ENCODE data around the gene ABLIM2.

Gene ABLIM2

GRCh38 chr4:7955393-7955792 is 203.2 kb downstream of the ABLIM2 start:
- Histone ChIP-seq H3K36me3 (ENCODE audit: low read length) (no peaks in the 10 kb centered on the region), H3K27ac (ENCODE audit: low read depth, low read length) (no peak overlapping the region), H3K27me3 (ENCODE audit: low read length) (no peaks in the 10 kb centered on the region), H3K9me3 (ENCODE audit: insufficient read depth, low read length) (no peaks in the 10 kb centered on the region), H4K20me1 (ENCODE audit: low read depth, low read length) (no peaks in the 10 kb centered on the region), H2AFZ (ENCODE audit: low read depth, low read length, severe bottlenecking) (no peak overlapping the region), H3F3A (ENCODE audit: insufficient read depth) (no peaks in the 10 kb centered on the region), H3K9ac (ENCODE audit: low read length) (no peak overlapping the region), H3K9me2 (replicated peaks; ENCODE audit: insufficient read depth, low read length) (no peaks in the 10 kb centered on the region), H3K4me3 (ENCODE audit: insufficient read depth, low read length, poor library complexity, severe bottlenecking) (no peak overlapping the region), H3K79me2 (ENCODE audit: insufficient read depth, low read length) (no peaks in the 10 kb centered on the region), H3K4me2 (ENCODE audit: low read depth, low read length, poor library complexity, severe bottlenecking) (no peak overlapping the region)
- no peak for TF ChIP-seq CTCF (IDR thresholded peaks at IDR 0.05; ENCODE audit: insufficient read depth, low read length, poor library complexity, severe bottlenecking)
- no peak for TF ChIP-seq EZH2phosphoT487 (conservative IDR thresholded peaks at IDR 0.05; ENCODE audit: low read length)

GRCh38 chr4:7952615-7953014 is 206.0 kb downstream of the ABLIM2 start:
- H3K36me3 ChIP-seq (ENCODE audit: low read length) = no peaks in the 10 kb centered on the region
- no peak overlapping the region for H3K9ac ChIP-seq (ENCODE audit: low read length)
- H3K27ac ChIP-seq (ENCODE audit: low read depth, low read length) = no peak overlapping the region
- TF ChIP-seq CTCF (IDR thresholded peaks at IDR 0.05; ENCODE audit: insufficient read depth, low read length, poor library complexity, severe bottlenecking) (no peak), EZH2phosphoT487 (conservative IDR thresholded peaks at IDR 0.05; ENCODE audit: low read length) (no peak)
- H2AFZ ChIP-seq (ENCODE audit: low read depth, low read length, severe bottlenecking) = no peak overlapping the region
- H4K20me1 ChIP-seq (ENCODE audit: low read depth, low read length) = no peaks in the 10 kb centered on the region
- no peak overlapping the region for H3K4me2 ChIP-seq (ENCODE audit: low read depth, low read length, poor library complexity, severe bottlenecking)
- H3K4me3 ChIP-seq (ENCODE audit: insufficient read depth, low read length, poor library complexity, severe bottlenecking) = no peak overlapping the region
- H3F3A ChIP-seq (ENCODE audit: insufficient read depth) = no peaks in the 10 kb centered on the region
- H3K27me3 ChIP-seq (ENCODE audit: low read length) = no peaks in the 10 kb centered on the region
- H3K79me2 ChIP-seq (ENCODE audit: insufficient read depth, low read length) = no peaks in the 10 kb centered on the region
- no peaks in the 10 kb centered on the region for H3K9me3 ChIP-seq (ENCODE audit: insufficient read depth, low read length)
- no peaks in the 10 kb centered on the region for H3K9me2 ChIP-seq (replicated peaks; ENCODE audit: insufficient read depth, low read length)

- Histone ChIP-seq H3F3A (ENCODE audit: insufficient read depth) (no peaks in the 10 kb centered on the region), H4K20me1 (ENCODE audit: low read depth, low read length) (no peaks in the 10 kb centered on the region), H3K4me2 (ENCODE audit: low read depth, low read length, poor library complexity, severe bottlenecking) (no peak overlapping the region), H3K79me2 (ENCODE audit: insufficient read depth, low read length) (no peaks in the 10 kb centered on the region), H3K9ac (ENCODE audit: low read length) (no peak overlapping the region), H2AFZ (ENCODE audit: low read depth, low read length, severe bottlenecking) (no peak overlapping the region), H3K9me2 (replicated peaks; ENCODE audit: insufficient read depth, low read length) (no peaks in the 10 kb centered on the region), H3K4me3 (ENCODE audit: insufficient read depth, low read length, poor library complexity, severe bottlenecking) (no peak overlapping the region), H3K27ac (ENCODE audit: low read depth, low read length) (no peak overlapping the region), H3K36me3 (ENCODE audit: low read length) (no peaks in the 10 kb centered on the region), H3K27me3 (ENCODE audit: low read length) (no peaks in the 10 kb centered on the region), H3K9me3 (ENCODE audit: insufficient read depth, low read length) (no peaks in the 10 kb centered on the region)
- no peak for TF ChIP-seq EZH2phosphoT487 (conservative IDR thresholded peaks at IDR 0.05; ENCODE audit: low read length)
- TF ChIP-seq CTCF (IDR thresholded peaks at IDR 0.05; ENCODE audit: insufficient read depth, low read length, poor library complexity, severe bottlenecking) = no peak
Measured at GRCh38 chr4:7950301-7951092, 208.1 kb downstream of the ABLIM2 start.
